Hematopoietic multipotent progenitor cell treated with erythropoietin and hydrocortisone succinate and interleukin-3 and kit ligand, for 15 days (in vitro differentiated cells): Measurements from ENCODE around the gene FAF1.
"Not testable (repeated sequence)": the region's sequence is repeated elsewhere in the genome, so short reads cannot be mapped to it uniquely, and the experiment has no call there.

Experiments
- DNase-seq: peaks from one replicate; pipeline ENCODE4 v3.0.0-alpha.2; 2015; ENCODE audit warnings: low spot score

Gene FAF1

GRCh38 chr1:50907610-50908009 is 52.5 kb downstream of the FAF1 start:
- not testable (repeated sequence) for DNase-seq

- DNase-seq, result not testable (repeated sequence)
These were observed 54.0 kb downstream of the FAF1 start for GRCh38 chr1:50906050-50906449.

GRCh38 chr1:50902419-50902818 is 57.6 kb downstream of the FAF1 start:
- DNase-seq, result no peak

DNA sequence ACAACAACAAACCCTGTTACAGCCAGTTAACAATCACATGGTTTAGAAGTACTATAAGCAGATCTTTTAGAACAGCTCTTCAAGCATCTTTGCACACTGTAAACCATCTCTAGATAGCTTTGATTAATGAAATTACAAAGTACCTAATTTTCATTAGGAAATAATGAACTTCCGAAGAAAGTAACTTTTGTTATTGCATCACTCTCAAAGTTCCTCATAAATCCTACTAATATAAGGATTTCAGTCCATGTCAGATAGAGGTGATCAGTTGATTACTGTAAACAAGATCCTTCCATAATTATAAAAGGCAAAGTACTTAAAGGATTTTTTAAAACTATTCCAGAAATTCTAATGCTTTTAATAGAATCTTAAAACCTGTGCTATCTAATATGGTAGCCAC is 58.2 kb downstream of the FAF1 start:
- no peak for DNase-seq

DNA sequence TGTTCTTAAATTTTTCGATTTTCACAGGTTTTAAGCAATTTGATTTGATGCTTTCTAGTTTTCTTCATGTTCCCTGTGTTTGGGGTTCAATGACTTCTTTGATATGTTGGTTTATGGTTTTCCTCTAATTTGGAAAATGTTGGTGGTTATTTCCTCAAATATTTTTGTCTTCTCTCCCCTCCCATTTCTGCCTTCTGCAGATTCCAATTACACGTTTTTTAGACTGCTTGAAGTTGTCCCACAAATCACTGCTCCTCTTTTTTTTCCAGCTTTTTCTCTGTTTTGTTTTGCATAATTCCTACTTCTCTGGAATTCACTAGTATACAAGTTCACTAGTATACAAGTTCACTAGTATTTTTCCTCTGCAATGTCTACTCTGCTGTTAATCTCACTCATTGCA is 61.3 kb downstream of the FAF1 start:
- DNase-seq, result no peak

- DNase-seq, result no peak
These were observed 65.7 kb downstream of the FAF1 start for GRCh38 chr1:50894340-50894739.

DNA sequence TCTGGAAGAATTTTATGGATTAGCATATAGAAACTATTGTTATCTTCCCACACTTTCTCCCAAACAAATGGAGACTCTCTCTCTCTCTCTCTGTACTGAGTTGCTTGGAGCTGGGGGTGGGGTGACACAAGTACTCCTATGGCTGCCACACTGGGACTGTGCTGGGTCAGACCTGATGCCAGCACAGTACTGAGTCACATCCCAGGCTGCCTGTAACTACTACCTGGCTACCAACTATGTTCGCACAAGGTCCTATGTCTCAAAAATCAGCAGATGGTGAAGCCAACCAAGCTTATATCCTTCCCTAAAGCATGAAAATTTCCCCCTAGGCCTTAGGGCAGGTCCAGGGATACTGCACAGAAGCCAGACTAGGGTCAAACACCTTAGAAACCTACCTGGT is 66.6 kb downstream of the FAF1 start:
- no peak for DNase-seq

DNA sequence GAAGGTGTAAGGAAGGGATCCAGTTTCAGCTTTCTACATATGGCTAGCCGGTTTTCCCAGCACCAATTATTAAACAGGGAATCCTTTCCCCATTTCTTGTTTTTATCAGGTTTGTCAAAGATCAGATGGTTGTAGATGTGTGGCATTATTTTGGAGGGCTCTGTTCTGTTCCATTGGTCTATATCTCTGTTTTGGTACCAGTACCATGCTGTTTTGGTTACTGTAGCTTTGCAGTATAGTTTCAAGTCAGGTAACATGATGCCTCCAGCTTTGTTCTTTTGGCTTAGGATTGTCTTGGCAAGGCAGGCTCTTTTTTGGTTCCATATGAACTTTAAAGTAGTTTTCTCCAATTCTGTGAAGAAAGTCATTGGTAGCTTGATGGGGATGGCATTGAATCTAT is 72.5 kb downstream of the FAF1 start:
- DNase-seq, result not testable (repeated sequence)

- no peak for DNase-seq
These were observed 79.7 kb downstream of the FAF1 start for GRCh38 chr1:50880373-50880772.

DNA sequence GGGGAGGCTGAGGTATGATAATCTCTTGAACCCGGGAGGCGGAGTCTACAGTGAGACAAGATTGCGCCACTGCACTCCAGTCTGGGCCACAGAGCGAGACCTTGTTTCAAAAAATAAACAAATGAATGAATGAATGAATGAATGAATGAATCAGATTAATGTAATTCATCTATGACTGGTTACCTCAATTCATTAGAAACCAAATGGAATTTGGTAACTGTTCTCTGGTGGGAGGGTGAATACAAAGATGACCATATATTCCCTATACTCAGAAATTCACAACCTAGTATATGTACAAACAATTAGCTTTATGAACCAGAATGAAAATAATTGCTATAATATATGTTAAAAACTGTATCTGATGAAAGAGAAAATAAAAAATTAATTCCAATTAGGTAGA is 80.9 kb downstream of the FAF1 start:
- DNase-seq, result no peak

DNA sequence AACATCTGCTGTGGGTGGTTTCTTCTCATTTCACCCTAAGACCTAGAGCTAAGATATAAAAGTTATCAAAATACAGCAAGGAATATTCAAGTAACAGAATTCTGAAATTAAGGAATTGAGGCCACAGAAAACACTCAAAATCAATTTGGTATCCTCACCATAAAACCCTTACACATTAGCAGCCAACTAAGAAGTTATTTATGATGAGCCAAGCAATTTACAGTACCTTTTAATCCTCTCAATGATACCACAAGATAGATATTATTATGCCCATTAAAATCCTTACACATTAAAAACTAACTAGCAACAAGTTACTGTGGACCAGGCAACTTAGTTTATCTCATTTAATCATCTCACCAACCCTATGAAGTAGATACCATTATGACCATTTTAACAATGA is 81.6 kb downstream of the FAF1 start:
- DNase-seq, result no peak

GRCh38 chr1:50877641-50878040 is 82.4 kb downstream of the FAF1 start:
- no peak for DNase-seq

- peak; percentile 75 for DNase-seq
These were observed 86.4 kb downstream of the FAF1 start for GRCh38 chr1:50873458-50874187.

GRCh38 chr1:50864845-50865244 is 95.2 kb downstream of the FAF1 start:
- not testable (repeated sequence) for DNase-seq

DNA sequence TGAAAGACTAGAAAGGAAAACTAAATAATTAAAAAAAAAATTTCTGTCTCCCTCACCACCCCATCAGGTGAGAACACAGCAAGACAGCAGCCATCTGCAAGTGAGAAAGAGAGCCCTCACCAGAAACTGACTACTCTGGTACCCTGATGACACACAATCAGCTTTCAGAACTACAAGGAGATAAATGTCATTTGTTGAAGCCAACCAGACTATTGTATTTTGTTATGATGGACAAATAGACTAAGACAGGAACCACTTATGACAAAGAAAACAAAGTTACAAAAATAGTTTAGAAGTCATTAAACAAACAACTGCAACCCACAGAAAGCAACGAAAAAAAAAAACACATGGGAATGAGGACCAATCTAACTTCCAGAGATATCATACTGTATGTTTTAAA is 98.3 kb downstream of the FAF1 start:
- no peak for DNase-seq

DNA sequence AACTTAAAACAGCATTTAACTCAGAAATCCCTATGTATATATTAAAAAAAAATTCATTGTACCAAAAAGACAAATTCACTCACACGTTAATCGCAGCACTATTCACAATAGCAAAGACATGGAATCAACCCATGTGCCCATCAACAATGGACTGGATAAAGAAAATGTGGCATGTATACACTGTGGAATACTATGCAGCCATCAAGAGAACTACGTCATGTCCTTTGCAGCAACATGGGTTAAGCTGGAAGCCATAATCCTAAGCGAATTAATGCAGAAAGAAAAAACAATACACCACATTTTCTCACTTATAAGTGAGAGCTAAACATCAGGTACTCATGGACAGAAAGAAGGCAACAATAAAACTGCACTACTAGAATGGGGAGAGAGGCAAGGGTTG is 99.4 kb downstream of the FAF1 start:
- no peak for DNase-seq

- DNase-seq, result no peak
These were observed 99.8 kb downstream of the FAF1 start for GRCh38 chr1:50860256-50860655.

GRCh38 chr1:50859657-50860056 is 100.4 kb downstream of the FAF1 start:
- no peak for DNase-seq

GRCh38 chr1:50858761-50859160 is 101.3 kb downstream of the FAF1 start:
- no peak for DNase-seq

GRCh38 chr1:50857702-50858101 is 102.4 kb downstream of the FAF1 start:
- DNase-seq, result no peak

DNA sequence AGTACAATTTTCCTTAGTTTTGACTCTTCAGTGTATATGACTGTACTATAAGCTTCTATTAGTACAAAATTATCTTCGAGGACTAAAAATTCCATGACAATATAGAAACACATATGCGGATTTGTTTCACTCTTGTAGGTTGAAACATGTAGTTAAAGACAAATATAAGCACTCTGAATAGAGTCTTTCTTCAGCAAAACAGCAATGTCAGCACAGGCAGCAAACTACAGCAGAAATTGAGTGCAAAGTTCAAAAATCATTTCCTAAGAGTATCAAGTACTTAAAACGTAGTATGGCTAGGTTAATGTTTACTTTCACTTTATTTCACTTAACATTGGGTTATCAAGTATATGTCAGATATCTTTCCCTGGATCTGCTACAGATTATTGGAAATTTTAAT is 106.7 kb downstream of the FAF1 start:
- DNase-seq, result no peak

DNA sequence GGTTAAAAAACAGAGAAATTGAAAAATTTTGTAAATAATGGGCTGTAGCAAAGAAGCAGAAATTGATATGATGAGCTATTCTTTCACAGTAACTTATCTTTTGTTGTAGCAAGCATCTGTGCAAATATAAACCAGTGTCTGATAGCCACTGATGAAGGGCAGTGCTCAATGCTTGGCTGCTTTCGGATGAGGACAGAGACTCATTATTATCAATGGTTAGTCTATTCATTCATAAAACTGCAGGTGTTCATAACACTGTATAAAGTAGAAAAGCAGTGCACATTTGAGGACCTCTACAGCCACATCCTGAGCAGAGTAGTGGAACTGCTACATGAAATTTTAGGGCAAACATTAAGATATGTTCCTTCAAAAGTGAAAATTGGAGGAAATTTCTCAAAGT is 107.2 kb downstream of the FAF1 start:
- no peak for DNase-seq

GRCh38 chr1:50851466-50851865 is 108.6 kb downstream of the FAF1 start:
- no peak for DNase-seq

DNA sequence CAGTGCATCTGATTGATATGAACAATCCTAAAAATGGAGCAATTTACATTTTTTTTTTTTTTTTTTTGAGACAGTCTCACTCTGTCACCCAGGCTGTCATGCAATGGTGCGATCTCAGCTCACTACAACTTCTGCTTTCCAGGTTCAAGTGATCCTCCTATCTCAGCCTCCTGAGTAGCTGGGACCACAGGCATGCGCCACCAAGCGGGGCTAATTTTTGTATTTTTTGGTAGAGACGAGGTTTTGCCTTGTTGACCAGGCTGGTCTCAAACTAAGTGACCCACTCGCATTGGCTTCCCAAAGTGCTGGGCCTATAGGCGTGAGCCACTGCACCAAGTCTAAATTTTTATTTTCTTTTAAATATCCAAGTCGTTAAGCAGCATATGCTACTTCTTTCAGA is 109.0 kb downstream of the FAF1 start:
- no peak for DNase-seq

DNA sequence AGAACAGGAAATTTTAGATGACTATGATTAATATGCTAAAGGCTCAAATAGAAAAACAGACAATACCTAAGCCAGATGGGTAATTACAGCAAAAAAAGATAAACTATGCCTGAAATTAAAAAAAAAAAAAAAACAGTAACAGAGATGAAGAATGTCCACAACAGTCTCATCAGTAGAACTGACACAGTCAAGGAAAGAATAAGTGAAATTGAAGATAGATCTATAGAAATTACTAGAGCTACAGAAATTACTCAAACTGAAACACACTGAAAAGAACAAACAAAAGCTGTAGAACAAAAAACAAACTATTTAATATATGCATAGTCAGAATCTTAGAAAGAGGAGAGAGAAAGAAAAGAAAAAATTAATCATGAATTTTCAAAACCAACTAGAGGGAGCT is 112.8 kb downstream of the FAF1 start:
- no peak for DNase-seq
